Kidney (tissue), 14 donors: Measurements from ENCODE around the gene CBFB. TPM values are rescaled to one million over a fixed set of nuclear protein-coding genes. Genes with fewer than 3 reads are reported as not detected.

Source experiments
- DNase-seq, 5 donors: peaks; one replicate each; pipeline ENCODE4 v3.0.0-alpha.2; 2013 to 2020
- FAIRE-seq: peaks from 2 replicates; lab custom pipeline; 2012; peaks lifted over from hg19 to GRCh38; lab: Jason Lieb, UNC
- H3K27ac ChIP-seq, 2 donors: one replicate each; pipeline ENCODE4 v1.7.0; 2013; ENCODE audit warnings: low read depth in 2 of 2, low read length in 2 of 2, inconsistent platforms in 1 of 2
- H3K27me3 ChIP-seq: one replicate; pipeline ENCODE4 v1.7.1; 2013; ENCODE audit warnings: low read length, inconsistent platforms; ENCODE audit not compliant: control insufficient read depth, insufficient read depth
- H3K36me3 ChIP-seq, 3 donors: one replicate each; pipeline versions ENCODE4 v1.7.0 to v1.7.1; 2013; ENCODE audit warnings: low read length in 3 of 3, control low read depth in 1 of 3, inconsistent platforms in 1 of 3; ENCODE audit not compliant: insufficient read depth in 3 of 3, control insufficient read depth in 2 of 3
- H3K4me1 ChIP-seq, 3 donors: one replicate each; pipeline versions ENCODE4 v1.7.0 to v1.7.1; 2013; ENCODE audit warnings: low read length in 3 of 3, inconsistent platforms in 1 of 3, low read depth in 1 of 3; ENCODE audit not compliant: control insufficient read depth in 2 of 3, insufficient read depth in 2 of 3
- H3K4me3 ChIP-seq, 3 donors: one replicate each; pipeline versions ENCODE4 v1.7.0 to v1.8.1; 2013; ENCODE audit warnings: low read length in 3 of 3, control low read depth in 1 of 3, inconsistent platforms in 1 of 3
- H3K9ac ChIP-seq, 3 donors: one replicate each; pipeline versions ENCODE4 v1.7.0 to v1.7.1; 2013; ENCODE audit warnings: low read length in 3 of 3, control low read depth in 1 of 3, inconsistent platforms in 1 of 3
- H3K9me3 ChIP-seq, 3 donors: one replicate each; pipeline versions ENCODE4 v1.7.0 to v1.7.1; 2013; ENCODE audit warnings: low read length in 3 of 3, control low read depth in 1 of 3, inconsistent platforms in 1 of 3; ENCODE audit not compliant: control insufficient read depth in 2 of 3, insufficient read depth in 1 of 3
- intact Hi-C: fragments of 100-400 bp; cut with DNase I; formaldehyde crosslinking; loops from one replicate; pipeline ENCODE4 v1.11.1; 2022
- polyA plus RNA-seq: library from polyadenylated mRNA; stranded (reverse); fragments of 350-450 nt; fragmentation: Illumina TruSeq; extraction: RNeasy Lipid Tissue Mini Kit (QIAGEN cat#74804); gene quantifications from one replicate; pipeline ENCODE4 v1.2.3, GENCODE V29; 2014; ENCODE audit warnings: low read depth, low replicate concordance; ENCODE audit not compliant: insufficient read depth
- total RNA-seq: library from RNA; stranded (reverse); fragmentation: NEBNext Ultra II Directional; extraction: Animal tissue kit (Norgen Biotek cat#: 25700); gene quantifications from one replicate; pipeline ENCODE4 v1.2.1, GENCODE V29; 2021
- TF ChIP-seq, protein P1 (sequence below): IDR thresholded peaks from 3 replicates; pipeline ENCODE4 v1.5.1; 2012; ENCODE audit warnings: mild to moderate bottlenecking, moderate library complexity, borderline replicate concordance; ENCODE audit not compliant: insufficient read depth; ENCODE audit errors: extremely low read depth
- donor health status: control.
- donor health status: control.
- donor health status: control.
- donor health status: control.
- donor health status: control.
- donor health status: DM: yes; HTN: yes; CAD: no.
- donor health status: Normal renal cell carcinoma (clear cell type).

The CBFB gene
- total and polyA plus RNA-seq, 2 donors from 2014 or later = 9.7 to 57.3 TPM

GRCh38 chr16:67082891-67083290, 53.9 kb downstream of the CBFB start:
- FAIRE-seq (no peak), DNase-seq (no peak)
- Histone ChIP-seq H3K27me3 (no peaks in the 10 kb centered on the region), H3K9me3 (no peaks in the 10 kb centered on the region), H3K36me3 (peaks cover 0 to 3% (median 0%) of the 10 kb centered on the region in 3 donors), H3K4me1 (no peaks in the 10 kb centered on the region), H3K9ac (no peak overlapping the region), H3K4me3 (no peak overlapping the region), H3K27ac (no peak overlapping the region)
- TF ChIP-seq, protein P1, sequence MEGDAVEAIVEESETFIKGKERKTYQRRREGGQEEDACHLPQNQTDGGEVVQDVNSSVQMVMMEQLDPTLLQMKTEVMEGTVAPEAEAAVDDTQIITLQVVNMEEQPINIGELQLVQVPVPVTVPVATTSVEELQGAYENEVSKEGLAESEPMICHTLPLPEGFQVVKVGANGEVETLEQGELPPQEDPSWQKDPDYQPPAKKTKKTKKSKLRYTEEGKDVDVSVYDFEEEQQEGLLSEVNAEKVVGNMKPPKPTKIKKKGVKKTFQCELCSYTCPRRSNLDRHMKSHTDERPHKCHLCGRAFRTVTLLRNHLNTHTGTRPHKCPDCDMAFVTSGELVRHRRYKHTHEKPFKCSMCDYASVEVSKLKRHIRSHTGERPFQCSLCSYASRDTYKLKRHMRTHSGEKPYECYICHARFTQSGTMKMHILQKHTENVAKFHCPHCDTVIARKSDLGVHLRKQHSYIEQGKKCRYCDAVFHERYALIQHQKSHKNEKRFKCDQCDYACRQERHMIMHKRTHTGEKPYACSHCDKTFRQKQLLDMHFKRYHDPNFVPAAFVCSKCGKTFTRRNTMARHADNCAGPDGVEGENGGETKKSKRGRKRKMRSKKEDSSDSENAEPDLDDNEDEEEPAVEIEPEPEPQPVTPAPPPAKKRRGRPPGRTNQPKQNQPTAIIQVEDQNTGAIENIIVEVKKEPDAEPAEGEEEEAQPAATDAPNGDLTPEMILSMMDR = no peak
- intact Hi-C loops = no loop called here

- DNase-seq = no peak
- H3K4me1 ChIP-seq = no peaks in the 10 kb centered on the region
- TF ChIP-seq, protein P1 = no peak
- H3K36me3 ChIP-seq = peaks cover 0 to 3% (median 0%) of the 10 kb centered on the region in 3 donors
- H3K27me3 ChIP-seq = no peaks in the 10 kb centered on the region
- no peaks in the 10 kb centered on the region for H3K9me3 ChIP-seq
- intact Hi-C loops = no loop called here
- no peak overlapping the region for H3K4me3 ChIP-seq
- no peak overlapping the region for H3K27ac ChIP-seq
- FAIRE-seq = no peak
- no peak overlapping the region for H3K9ac ChIP-seq
These were observed 55.5 kb downstream of the CBFB start for GRCh38 chr16:67084345-67085028.

DNA sequence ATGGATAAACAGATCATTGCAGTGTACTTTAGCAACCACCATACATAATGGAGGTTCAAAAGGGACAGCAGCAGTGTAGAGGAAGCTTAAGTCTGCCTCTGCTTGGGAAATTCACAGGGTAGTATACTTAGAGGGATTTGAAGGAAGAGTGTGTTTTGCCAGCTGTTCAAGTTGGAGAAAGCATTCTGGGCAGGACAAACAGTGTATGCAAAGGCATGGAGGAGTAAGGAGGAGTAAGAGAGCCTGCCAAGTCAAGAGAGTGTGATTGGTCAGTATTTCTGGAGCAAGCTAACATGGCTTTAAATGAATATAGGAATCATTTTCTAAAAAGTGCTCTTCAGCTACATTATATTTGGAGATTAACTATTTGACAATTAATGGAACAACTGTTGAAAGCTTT, 57.9 kb downstream of the CBFB start:
- no peaks in the 10 kb centered on the region for H3K36me3 ChIP-seq
- DNase-seq (no peak), FAIRE-seq (no peak)
- no peaks in the 10 kb centered on the region for H3K9me3 ChIP-seq
- H3K4me3 ChIP-seq = no peak overlapping the region
- H3K27ac ChIP-seq = no peak overlapping the region
- TF ChIP-seq, protein P1 = no peak
- H3K4me1 ChIP-seq = no peaks in the 10 kb centered on the region
- intact Hi-C loops = no loop called here
- no peak overlapping the region for H3K9ac ChIP-seq
- H3K27me3 ChIP-seq = no peaks in the 10 kb centered on the region
